Measurements from ENCODE around the gene EARS2. TPM values are rescaled to one million over a fixed set of nuclear protein-coding genes. Genes with fewer than 3 reads are reported as not detected.

The EARS2 gene
- total and polyA plus RNA-seq, 9 donors = 9.5 to 29.0 (median 18.5) TPM

DNA sequence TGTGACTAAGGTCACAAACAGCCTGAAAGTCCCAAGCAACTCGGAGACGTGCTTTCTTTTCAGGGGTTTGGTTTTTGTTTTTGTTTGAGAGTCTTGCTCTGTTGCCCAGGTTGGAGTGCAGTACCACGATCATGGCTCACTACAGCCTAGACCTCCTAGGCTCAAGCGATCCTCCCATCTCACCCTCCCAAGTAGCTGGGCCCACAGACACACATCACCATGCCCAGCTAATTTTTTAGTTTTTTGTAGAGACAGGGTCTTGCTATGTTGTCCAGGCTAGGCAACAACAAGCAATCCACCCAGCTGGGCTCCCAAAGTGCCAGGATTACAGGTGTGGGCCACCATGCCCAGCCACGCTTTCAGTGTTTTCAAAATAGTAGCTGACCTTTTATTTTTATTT lies 27.1 kb downstream of the EARS2 start:
- Histone ChIP-seq H3K36me3 (no peaks in the 10 kb centered on the region), H3K27me3 (no peaks in the 10 kb centered on the region), H3K4me1 (ENCODE audit: insufficient read depth) (no peaks in the 10 kb centered on the region), H3K27ac (no peak overlapping the region), H3K4me3 (no peak overlapping the region), H3K9me3 (no peaks in the 10 kb centered on the region)
- intact Hi-C loops (cut with DNase I) = no loop called here
- TF ChIP-seq POLR2A (IDR thresholded peaks at IDR 0.05) (no peak), EP300 (IDR thresholded peaks at IDR 0.05) (no peak)
- TF ChIP-seq, protein P1, sequence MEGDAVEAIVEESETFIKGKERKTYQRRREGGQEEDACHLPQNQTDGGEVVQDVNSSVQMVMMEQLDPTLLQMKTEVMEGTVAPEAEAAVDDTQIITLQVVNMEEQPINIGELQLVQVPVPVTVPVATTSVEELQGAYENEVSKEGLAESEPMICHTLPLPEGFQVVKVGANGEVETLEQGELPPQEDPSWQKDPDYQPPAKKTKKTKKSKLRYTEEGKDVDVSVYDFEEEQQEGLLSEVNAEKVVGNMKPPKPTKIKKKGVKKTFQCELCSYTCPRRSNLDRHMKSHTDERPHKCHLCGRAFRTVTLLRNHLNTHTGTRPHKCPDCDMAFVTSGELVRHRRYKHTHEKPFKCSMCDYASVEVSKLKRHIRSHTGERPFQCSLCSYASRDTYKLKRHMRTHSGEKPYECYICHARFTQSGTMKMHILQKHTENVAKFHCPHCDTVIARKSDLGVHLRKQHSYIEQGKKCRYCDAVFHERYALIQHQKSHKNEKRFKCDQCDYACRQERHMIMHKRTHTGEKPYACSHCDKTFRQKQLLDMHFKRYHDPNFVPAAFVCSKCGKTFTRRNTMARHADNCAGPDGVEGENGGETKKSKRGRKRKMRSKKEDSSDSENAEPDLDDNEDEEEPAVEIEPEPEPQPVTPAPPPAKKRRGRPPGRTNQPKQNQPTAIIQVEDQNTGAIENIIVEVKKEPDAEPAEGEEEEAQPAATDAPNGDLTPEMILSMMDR (IDR thresholded peaks at IDR 0.05) = no peak
- no peak for DNase-seq
- 88 to 92% (median 92%) methylated on average over 5 of the region's 5 CpGs for WGBS, 3 donors

DNA sequence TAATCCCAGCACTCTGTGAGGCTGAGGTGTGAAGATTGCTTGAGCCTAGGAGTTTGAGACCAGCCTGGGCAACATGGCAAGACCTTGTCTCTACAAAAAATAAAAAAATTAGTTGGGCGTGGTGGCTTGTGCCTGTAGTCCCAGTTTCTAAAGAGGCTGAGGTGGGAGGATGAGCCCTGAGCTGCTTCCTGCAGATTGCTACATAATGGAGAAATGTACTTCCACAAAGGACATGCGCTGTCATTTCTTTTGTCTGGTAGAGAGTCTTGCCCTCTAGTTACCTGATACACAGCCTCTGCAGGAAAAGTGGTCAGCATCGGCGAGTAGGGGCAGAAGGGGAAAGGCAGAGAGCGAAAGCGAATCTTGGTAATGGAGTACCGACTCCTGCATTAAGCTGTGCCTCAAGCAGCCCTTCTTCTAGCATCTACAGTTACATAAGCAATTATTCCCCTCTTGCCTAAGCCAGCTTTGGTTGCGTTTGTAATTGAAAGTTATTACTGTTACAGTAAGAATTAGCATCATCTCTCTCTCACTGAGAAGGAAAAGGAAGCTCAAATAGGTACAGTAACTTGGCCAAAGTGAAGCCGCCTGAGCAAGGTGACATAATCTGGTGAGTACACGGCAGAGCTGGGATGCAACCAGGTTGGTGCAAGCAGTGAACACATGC lies 28.4 kb downstream of the EARS2 start:
- H3K27ac ChIP-seq = no peak overlapping the region
- H3K9me3 ChIP-seq = no peaks in the 10 kb centered on the region
- H3K4me1 ChIP-seq (ENCODE audit: insufficient read depth) = no peaks in the 10 kb centered on the region
- DNase-seq = no peak
- no peaks in the 10 kb centered on the region for H3K27me3 ChIP-seq
- no peak overlapping the region for H3K4me3 ChIP-seq
- H3K36me3 ChIP-seq = no peaks in the 10 kb centered on the region
- TF ChIP-seq, protein P1 (IDR thresholded peaks at IDR 0.05) = no peak
- TF ChIP-seq POLR2A (IDR thresholded peaks at IDR 0.05) (no peak), EP300 (IDR thresholded peaks at IDR 0.05) (no peak)
- WGBS, 3 donors = 94 to 96% (median 94%) methylated on average over 10 of the region's 10 CpGs
- intact Hi-C loops (cut with DNase I) = no loop called here

DNA sequence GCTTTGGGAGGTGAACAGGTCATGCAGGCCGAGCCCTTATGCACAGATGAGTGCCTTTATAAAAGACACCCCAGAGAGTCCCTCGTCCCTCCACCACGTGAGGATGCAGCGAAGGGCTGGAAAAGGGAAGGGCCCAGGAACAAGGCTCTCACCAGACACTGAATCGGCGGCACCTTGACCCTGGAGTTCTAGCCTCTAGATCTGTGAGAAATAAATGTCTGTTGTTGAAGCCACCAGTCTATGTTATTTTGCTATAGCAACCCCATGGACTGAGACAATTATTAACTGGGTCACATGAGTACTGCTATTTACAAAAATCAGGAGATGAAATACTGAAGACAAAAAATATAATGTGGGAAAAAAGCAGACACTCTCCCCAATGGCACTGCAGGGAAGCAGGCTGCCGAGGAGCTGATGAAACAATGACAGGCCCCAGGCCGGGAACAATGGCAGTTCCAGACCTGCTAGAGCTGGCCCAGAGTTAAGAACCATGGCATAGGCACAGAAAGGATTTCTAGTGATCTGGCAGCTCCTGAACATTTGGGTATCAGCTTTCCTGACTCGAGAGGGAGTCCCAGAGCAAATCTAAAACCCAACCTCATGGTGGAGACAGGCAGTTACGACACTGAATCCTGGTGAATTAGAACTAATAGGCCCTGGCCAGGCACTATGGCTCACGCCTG lies 29.0 kb downstream of the EARS2 start:
- Histone ChIP-seq H3K9me3 (no peaks in the 10 kb centered on the region), H3K4me1 (ENCODE audit: insufficient read depth) (no peaks in the 10 kb centered on the region), H3K27ac (no peak overlapping the region), H3K4me3 (no peak overlapping the region), H3K27me3 (no peaks in the 10 kb centered on the region), H3K36me3 (no peaks in the 10 kb centered on the region)
- intact Hi-C loops (cut with DNase I) = no loop called here
- no peak for DNase-seq
- 91 to 94% (median 91%) methylated on average over 11 of the region's 11 CpGs for WGBS, 3 donors
- TF ChIP-seq EP300 (IDR thresholded peaks at IDR 0.05) = no peak
- TF ChIP-seq POLR2A (IDR thresholded peaks at IDR 0.05) = no peak
- TF ChIP-seq, protein P1 (IDR thresholded peaks at IDR 0.05) = no peak

DNA sequence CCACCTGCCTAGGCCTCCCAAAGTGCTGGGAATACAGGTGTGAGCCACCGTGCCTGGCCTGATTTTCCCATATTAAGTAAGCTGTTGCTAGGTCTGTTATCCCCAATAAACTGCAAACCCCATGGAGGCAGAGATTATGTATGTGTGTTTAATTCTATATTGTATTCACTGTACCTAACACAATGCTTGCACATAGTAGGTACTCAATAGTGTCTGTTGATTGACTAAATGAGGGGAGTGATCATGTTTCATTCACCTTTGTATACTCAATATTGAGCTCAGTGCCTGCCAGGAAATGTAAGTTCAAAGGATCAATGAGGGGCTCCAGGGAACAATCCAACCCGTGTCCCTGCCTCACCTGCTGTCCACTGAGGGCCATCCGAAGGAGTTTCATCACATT lies 32.3 kb downstream of the EARS2 start:
- TF ChIP-seq, protein P1 (IDR thresholded peaks at IDR 0.05) = no peak
- TF ChIP-seq EP300 (IDR thresholded peaks at IDR 0.05) = no peak
- no peak for TF ChIP-seq POLR2A (IDR thresholded peaks at IDR 0.05)

More for the DNA sequence above, 32.3 kb downstream of the EARS2 start:
- no peaks in the 10 kb centered on the region for H3K36me3 ChIP-seq
- no peak overlapping the region for H3K27ac ChIP-seq
- H3K4me3 ChIP-seq = no peak overlapping the region
- 89 to 98% (median 97%) methylated on average over 3 of the region's 3 CpGs for WGBS, 3 donors
- intact Hi-C loops (cut with DNase I) = no loop called here
- H3K4me1 ChIP-seq (ENCODE audit: insufficient read depth) = no peaks in the 10 kb centered on the region
- H3K27me3 ChIP-seq = no peaks in the 10 kb centered on the region
- DNase-seq = no peak
- H3K9me3 ChIP-seq = no peaks in the 10 kb centered on the region

Measured in ovary (tissue), 9 donors.